NCI-H1092 (cell line): Measurements from ENCODE around the gene IGFBP3.

Source experiments
- DNase-seq: peaks from one replicate; lab custom pipeline; 2025; lab: John Stamatoyannopoulos, UW

Gene IGFBP3

DNA sequence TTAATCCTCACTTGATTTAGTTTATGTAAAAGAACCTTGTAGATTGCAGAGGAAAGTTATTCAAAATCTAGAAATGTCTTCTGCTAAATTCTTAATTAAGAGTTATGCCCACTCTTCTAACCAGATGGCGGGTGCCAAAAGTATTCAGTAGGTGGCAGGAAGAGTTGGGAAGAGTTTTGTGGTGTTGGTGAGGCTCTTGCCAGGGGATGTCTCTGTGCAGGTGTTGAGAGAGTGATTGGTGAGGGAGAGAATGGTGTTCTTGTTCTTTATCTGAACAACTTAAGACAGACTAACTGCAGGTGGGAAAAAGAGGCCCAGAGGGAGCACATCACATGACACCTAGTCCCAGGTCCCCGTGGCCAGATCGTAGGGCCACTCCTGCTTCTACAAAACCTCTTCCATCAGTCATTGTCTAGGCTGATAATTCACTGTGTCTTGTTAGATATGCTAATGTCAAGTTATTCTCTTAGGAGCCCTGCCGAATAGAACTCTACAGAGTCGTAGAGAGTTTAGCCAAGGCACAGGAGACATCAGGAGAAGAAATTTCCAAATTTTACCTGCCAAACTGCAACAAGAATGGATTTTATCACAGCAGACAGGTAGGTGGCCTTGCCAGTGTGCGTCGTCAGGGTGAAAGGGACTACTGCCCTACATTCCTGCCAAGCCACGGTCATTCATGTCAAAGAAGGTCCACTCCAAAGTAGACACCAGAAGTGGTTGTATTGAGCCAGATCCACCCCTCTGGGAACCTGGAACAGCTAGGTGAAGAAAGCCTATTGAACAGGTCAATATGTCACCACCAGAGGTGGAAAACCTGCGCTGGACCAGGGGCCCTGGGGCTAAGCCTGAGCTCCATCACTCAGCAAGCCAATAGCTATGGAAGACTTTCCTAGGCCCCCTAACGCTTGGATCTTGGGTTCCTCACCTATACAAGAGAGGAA lies 29.3 kb downstream of the IGFBP3 start:
- DNase-seq = no peak

DNA sequence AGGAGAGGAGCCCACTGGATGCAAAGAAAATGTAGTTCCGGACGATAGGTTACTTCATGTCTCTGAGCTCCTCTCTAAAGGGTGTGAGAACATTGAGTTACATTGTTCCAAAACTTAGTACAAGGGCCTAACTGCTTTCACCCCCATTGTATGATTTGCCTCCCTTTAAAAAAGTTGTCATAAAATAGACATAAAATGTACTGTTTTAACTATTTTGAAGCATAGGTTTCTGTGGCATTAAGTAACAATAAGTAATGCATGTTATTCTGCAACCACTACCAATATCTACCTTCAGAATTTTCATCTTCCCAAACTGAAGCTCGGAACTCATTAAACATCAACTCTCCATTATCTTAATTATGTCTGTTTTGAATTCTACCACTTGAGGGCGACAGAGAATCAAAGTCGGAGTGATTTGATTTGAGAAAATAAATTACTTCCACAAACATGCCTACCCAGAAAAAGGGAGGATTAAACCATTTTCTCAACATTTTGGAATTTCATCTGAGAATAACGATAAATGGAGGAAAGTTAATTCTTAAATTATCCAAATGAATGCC lies 30.1 kb downstream of the IGFBP3 start:
- peak; percentile 41 for DNase-seq

DNA sequence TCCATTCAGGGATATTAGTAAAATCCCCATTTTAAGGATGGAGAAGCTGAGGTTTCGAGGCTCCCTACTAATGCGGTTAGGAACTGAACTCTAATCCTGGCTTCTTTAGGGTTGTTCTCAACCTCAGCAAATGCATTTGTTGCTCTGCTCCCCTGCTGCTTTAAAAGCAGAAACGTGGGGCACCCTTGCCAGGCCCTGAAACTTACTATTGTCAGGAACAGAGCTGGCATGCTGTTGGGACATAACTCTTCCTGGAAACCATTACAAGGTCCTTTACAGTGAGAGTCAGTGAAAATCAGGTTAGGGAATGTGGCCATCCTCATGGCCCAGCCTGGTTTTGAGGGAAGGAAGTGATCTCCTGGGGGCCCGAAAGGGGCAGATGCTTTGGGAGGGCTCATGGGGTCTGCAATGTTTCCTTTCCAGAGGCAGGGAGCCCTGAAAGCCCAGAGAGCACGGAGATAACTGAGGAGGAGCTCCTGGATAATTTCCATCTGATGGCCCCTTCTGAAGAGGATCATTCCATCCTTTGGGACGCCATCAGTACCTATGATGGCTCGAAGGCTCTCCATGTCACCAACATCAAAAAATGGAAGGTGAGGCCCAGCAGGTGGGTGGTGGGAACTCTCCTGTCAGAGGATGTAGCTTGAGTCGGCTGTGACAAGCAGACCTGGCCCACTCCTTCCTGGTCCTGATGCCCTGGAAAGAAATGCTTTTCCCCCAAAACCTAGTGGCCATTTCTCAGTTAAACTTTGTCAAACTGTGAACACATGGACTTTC lies 30.8 kb downstream of the IGFBP3 start:
- no peak for DNase-seq

DNA sequence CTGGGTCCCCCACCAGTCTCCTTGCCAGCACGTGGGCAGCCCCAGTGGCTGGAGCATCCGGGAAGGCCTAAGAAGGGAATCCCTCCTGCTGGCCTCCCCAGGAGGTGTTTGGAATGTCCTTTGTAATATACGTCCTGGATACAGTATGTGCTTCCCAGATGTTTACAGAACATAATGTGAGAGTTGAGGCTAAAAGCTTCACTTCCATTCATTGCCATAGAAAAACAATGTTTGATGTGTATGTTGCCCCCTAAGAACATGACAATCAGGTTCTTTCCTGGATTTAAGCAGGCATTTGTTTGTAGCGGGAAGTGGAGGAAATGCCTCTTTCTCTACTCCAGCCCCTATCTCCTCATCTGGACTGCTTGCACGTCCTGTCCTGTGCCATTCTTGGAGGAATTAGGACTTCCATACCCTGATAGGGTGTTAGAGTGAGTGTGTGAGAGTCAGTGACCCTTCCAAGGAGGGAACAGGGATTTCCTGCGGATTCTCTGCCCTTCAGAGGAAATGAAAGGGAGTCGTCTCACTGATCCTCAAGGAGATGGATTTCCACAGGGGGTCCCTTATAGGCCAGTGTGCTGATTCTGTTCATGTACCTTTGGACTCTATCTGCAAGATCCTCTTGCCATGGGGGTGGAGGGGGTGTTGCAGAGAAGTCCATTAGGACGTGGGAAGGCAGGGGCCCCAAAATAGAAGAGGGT lies 31.6 kb downstream of the IGFBP3 start:
- no peak for DNase-seq

DNA sequence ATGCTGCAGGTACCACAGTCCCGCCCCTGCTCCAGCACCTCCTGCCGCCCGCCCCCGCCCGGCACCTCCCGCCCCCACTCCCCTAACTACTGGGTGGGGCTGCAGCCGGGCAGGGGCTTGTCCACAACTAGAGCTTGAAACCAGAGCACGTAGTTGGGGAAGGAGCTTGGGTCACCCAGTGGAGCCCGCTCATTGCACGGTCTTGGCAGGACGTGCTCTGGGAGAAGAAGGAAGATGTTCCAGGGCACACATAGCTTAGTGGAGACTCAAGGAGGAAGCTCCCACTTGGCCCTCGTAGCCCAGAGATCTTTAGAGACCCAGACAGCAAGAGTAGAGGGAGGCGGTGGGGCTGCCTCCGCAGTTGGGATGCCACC lies 32.1 kb downstream of the IGFBP3 start:
- no peak for DNase-seq

DNA sequence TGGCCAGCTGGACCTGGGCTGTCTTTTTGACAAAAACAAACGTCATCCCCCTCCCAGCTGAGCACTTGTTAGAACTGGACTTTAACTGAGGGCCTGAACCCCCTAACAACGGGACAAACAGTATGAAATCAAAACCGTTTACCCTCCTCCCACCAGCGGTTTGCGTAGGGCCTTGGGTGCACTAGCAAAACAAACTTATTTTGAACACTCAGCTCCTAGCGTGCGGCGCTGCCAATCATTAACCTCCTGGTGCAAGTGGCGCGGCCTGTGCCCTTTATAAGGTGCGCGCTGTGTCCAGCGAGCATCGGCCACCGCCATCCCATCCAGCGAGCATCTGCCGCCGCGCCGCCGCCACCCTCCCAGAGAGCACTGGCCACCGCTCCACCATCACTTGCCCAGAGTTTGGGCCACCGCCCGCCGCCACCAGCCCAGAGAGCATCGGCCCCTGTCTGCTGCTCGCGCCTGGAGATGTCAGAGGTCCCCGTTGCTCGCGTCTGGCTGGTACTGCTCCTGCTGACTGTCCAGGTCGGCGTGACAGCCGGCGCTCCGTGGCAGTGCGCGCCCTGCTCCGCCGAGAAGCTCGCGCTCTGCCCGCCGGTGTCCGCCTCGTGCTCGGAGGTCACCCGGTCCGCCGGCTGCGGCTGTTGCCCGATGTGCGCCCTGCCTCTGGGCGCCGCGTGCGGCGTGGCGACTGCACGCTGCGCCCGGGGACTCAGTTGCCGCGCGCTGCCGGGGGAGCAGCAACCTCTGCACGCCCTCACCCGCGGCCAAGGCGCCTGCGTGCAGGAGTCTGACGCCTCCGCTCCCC lies 32.7 kb downstream of the IGFBP3 start, which contains the start of gene IGFBP1:
Gene IGFBP1 (plus strand): TSS at position 304 of the 808 bp plus-strand sequence. CDS start 165 bp downstream, at position 469.
- no peak for DNase-seq

DNA sequence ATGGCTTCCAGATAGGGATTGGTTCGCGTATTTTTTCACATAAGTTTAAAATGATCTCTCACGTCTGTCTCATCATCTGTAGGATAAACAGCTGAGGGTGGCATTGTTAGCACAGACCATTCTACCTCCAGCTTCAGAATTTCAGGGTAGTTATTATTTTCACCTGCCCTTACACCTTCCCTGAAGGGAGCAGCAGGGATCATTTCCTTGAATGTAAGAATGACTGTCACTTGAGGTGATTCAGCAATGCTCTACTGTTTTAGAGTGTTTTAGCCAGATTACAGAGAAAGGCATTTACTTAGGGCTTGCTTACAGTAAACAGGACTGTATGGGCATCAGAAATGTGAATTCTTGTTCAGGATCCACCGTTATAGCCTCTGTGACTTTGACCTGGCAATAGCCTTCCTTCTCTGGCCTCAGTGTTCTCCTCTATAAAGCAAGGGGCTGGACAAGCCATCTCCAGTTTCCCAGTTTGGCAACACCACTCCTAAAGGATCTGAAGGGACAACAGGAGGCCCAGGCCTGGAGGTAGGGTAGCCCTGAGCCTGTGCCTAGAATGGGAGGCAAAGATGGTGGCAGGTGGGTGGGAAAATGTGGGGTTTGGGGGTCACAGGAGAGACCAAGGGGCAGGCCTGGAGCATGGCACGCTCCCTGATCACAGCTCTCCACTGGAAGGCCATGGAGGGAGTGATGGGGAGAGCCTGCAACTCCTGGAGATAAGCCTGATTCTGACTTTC lies 34.0 kb downstream of the IGFBP3 start:
- DNase-seq = no peak

DNA sequence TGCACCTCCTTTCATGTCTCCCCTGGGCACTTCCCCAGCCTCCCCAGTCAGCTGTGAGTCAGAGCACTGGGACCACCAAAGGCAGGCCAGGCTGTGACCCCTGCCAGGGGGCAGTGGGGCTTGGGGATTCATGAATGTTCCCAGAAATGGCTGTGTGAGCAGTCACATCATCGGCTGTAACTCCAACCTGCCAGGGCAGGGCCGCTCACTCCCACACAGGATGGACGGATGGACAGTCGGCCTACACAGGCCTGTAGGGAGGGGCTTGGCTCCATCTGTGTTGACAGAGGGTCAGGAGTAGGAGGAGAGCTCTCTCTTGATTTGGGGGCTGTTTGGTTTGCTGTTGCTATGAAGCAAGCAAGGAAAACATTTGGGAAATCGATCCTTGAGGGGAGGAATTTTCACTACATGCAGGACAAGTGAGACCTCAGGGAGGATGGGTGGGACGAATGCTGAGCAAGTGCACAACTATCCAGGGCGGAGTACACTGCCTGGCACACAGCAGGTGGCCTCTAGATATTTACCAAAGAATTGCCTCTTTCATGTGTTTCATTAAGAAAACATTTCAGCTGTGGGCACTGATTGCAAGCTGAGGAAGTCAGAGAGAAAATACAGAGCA lies 35.7 kb downstream of the IGFBP3 start:
- DNase-seq = no peak

DNA sequence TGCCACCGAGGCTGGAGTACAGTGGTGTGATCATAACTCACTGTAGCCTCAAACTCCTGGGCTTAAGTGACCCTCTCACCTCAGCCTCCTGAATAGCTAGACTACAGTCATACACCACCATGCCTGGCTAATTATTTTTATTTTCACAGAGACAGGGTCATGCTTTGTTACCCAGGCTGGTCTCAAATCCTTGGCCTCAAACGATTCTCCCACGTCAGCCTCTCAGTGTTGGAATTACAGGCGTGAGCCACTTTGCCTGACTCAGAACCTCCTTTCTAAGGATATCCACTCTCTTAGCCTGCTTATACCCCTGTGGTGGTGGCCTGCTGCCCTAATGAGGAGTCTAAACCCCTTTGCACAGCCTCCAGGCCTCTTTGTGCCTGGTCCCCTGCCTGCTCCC lies 36.9 kb downstream of the IGFBP3 start:
- no peak for DNase-seq

DNA sequence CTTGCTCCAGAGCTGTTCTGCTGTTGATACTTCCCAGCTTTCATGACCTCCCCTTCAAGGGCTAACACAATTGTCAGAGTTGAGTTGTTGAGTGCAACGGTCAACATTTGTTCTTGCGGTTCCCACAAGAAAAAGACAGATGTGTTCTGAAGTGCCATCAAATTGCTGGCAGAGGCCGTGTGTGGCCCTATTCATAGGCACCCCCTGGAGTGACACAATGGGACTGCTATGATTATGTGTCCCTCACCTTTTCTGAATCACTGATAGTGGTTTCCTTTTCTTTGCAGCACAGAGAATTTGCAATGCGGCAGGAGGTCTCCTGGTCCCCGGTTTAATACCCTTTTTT lies 38.6 kb downstream of the IGFBP3 start:
- peak; percentile 70 for DNase-seq

DNA sequence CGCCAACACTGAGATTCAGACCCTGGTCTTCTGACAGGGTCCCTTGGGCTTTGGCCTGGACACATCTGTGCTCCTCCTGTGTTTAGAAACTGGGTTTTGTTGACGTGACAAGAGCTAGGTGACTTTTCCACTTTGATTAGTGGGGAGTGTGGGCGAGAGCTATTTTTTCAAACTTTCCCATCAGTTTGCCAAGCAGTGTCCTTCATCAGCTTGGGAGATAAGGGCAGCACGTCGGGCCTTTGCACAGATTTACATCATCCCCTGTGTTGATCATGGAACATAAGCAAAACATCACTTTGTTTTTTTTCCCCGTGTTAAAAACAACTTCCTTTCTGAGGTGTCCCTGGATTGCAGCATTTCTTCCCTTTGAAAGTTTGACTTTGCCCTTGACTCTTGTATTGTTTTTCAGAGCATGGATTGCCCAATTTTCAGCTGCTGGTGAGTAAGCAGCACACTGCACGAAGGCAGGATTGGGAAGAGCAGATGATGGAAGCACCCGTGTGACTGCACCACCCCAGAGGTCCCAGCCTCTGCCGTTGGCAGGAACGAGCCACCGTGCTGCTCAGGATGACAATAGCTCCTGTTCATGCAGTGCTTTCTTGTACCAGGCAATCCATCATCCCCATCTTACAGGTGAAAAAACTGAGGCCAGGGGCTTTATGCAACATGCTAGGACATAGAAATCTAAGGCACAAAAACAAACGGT lies 39.2 kb downstream of the IGFBP3 start:
- no peak for DNase-seq

DNA sequence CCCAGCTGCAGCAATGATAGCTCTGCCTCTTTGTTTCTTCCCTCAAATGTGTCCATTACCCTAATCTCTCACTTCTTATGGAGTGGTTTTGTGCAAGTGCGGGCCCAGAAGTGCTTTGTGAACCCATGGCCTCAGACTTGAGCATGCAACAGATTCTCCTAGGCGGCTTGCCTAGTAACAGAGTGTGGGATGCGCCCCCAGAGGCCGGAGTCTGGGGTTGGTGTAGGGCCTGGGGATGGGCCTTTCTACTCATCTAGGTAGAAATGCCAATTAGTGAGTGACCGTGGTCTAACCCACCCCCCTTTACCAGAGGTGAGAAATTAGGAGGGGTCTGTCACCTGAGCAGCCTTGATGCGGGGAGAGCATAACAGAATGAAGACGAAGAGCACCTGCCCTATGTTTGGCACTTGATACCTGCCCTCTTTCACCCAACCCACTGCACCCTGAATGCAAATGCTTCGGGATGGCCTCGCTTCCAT lies 39.8 kb downstream of the IGFBP3 start:
- DNase-seq = no peak

DNA sequence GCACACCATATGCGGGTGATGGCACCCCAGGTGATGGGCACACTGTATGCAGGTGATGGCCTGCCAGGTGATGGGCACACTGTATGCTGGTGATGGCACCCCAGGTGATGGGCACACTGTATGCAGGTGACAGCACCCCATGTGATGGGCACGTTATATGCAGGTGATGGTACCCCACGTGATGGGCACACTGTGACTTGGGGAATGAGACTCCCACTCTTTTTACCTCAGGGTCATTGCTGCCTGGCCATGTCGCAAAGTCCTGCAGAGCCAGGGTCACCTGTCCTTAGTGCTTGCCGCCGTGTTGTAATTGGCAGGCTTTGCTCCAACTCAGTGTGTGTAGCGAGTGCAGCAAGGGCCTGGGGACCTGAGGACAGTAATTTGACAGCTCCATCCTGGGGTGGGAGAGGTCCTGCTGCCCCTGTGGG lies 40.6 kb downstream of the IGFBP3 start:
- no peak for DNase-seq

DNA sequence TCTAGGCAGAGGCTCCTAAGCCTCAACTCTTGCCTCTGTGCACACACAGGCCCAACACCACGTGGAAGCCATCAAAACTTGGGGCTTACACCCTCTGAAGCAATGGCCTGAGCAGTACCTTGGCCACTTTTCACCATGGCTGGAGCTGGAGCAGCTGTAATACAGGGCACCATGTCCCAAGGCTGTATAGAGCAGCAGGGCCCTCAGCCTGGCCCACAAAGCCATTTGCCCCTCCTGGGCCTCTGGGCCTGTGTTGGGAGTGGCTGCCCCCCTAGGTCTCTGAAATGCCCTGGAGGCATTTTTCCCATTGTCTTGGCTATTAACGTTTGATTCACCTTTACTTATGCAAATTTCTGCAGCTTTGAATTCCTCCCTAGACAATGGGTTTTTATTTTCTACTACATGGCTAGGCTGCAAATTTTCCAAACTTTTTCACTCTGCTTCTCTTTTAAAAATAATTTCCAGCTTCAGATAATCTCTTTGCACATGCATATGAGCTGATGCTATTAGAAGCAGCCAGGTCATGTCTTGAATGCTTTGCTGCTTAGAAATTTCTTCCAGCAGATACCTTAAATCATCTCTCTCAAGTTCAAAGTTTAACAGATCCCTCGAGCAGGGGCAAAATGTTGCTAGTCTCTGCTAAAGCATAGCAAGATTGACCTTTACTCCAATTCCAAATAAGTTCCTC lies 42.5 kb downstream of the IGFBP3 start:
- no peak for DNase-seq

DNA sequence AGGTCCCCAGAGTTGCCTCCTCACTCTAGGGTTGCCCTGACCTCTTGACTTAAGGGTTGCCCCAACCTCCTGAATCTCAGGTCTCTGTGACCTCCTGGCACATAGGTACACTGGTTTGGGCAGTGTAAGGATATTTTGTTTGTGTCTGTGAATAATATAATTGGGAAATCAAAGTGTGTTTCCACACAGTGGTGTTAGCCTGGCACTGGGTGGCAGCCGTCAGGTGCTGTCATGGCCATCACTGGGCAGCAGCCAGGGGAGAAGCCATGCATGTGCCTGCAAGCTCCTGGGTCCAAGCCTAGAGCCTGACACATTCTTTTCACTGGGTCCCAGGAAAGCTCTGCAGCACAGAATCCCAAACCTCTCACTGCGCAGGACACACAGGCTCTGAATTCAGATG lies 44.6 kb downstream of the IGFBP3 start:
- DNase-seq = no peak

DNA sequence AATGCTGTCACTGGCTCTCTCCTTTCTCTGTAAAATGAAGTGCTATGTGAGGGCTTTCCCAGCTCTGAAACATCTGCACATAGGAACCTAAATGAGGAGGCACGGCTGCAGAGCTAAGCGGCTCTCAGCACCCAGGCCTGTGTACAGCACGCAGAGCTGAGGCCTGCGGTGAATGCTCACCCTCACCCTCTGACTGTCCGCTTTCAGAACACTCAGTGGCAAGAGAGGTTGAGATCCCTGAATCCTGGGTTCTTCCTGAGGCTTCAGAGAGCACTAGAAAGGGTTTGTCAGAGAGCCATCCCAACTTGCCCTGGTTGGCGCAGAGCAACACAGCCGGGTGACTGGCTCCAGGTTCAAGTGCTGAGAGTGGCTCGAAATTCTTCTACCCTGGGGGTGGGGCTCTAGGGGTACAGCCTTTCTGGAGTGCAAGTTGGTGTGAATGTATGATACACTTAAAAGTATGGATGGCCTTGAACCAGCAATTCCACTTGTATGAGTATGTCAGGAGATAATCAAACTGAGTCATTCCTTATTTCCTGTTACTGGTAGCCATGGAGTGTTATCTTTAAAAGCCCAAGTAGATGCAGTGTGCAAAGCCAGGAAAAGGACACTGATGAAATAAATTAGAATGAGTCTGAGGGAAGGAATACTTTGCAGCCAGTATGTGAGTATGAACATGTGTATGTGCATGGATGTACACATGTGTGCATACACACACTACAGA lies 46.5 kb downstream of the IGFBP3 start:
- DNase-seq = no peak

DNA sequence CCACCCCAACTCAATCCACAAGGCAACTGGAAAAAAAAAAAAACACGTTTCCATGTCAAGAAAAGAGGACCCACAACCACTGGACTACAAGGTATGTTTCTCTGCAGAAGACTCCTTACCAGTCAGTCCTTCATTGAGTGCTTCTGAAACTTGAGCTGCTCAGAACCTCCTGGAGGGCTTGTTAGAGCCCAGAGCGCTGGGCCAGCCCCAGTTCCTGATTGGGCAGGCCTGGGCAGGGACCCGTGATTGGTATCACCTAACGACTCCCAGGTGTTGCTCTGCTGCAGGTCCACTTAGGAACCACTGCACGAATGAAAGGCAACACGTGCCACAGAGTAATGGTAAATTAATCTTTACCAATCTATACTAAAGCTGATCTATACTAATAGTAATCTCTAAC lies 47.7 kb downstream of the IGFBP3 start:
- DNase-seq = no peak

DNA sequence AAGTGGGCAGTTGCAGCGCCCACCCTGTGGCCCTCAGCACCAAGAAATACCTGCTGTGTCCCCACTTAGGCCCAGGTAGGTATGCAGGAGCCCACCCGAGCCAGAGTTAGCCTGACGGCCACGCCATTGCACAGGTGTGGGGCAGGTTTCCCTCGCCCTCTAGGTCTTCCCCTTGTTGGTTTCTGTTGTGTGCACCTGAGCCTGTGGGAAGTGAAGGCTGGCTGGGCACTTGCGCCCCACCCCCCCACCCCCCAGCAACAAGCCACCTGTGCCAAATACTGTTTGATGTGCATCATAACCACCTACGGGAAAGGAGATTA lies 48.1 kb downstream of the IGFBP3 start, which contains the start of gene CCDC201:
Gene CCDC201 (minus strand): TSS at position 48 of the 320 bp plus-strand sequence. CDS start 75 bp downstream, outside the sequence.
- no peak for DNase-seq
